ENCODE data around the gene PLPP3.
"Not testable (repeated sequence)": the region's sequence is repeated elsewhere in the genome, so short reads cannot be mapped to it uniquely, and the experiment has no call there.

The PLPP3 gene

DNA sequence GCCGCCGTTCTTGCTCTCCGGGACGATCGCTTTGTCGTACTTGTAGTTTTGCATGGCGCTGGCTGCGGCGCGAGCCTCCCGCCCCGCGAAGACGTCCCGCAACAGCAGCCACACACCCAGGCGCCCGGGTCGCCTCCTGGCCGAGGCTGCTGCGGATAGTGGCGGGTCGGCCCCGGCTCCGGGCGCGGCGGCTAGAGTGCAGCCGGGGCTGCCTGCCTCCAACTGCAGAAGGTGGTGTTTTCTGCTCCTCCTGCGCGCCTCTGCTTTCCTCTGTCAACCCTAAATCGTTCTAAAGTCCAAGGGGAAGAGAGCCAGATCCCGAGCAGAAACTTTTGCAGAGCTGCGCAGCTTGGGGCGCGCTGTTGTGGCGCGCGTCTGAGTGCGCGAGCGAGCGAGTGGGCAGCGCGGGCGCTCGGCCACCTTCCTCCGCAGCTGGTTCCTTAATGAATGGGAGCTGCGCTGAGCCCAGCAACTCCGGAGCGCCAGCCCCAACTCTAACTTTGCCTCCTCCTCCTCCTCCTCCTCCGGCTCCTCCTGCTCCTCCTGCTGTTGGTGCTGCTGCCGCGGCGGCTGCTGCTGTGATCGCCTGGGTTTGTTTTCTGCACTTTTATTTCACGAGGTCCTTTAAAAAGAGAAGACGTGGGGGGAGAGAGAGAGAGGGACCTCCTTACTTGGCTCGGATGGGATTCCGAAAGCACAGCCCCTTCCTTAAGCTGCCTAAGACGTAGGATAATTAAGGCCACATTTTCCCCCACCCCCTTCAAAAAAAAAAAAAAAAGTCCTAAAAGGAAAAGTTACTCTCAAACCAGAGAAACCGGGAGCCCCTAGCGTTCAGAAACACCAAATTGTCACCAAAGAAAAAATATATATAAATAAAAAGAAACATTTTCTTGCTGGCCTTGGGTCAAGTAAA is at the start of gene PLPP3:
TSS of gene PLPP3 (minus strand) at position 601 of the 913 bp plus-strand sequence. CDS start at position 54, 547 bp downstream.
- DNase-seq: no peak

DNA sequence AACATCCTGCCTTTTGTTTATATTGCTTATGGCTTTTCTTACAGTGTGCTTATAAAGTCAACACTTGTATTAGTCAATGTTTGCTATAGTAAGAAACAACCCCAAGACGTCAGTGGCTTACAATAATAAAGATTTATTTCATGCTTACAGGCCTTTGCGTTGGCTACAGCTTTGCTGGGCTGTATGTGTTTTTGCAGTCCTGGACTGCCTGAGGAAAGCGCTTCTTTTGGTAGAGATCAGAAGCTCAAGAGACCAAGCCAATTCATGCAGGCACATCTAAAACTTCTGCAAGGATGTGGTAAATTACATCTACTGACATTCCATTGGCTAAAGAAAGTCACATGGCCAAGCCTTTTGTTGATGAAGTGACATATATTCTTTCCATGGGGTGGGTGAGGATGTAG is 48.3 kb upstream of the PLPP3 start:
- no peak for DNase-seq

DNA sequence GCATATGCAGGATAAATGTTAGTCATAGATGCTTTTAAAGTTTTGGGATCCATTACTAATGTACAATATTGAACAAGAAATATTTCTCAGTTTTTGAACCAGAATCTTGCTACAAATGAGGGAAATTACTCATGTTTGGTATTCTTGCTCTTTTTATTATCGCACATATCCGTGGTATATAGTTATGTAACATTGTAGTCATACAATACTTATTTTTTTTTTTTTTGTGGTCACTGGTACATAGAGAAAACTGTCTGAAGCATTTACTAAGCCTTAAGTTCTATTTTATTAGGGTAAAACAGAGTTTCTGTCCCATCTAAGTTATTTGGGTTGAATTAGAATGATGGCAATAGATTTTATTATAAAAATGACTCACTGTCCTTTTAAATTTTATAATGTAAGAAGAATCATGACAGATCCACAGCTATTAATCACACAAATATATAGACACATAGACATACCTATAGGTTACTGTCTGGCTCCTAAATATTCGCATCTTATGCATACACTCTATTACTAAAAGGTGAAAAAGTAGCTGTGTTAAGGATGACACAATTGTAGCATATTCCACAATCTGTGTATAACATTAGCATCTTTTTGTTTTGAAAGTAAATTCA is 47.8 kb upstream of the PLPP3 start:
- no peak for DNase-seq

DNA sequence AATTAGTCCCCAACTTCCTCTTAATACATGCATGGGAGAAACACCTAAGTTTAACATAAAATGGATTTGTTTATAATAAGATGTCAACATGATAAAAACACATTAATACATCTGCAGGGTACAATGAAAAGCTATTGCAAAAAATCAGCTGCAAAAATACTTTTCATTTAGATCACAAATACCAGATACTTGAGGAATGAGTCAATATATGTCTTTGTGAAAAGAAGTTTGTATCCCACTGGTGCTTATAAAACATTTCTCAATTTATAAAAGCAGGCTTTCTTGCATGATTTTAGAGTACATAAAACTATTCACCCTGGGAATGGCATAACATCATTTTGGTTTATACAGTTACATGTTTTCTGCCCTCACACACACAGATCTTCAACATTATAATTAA is 47.2 kb upstream of the PLPP3 start:
- no peak for DNase-seq

DNA sequence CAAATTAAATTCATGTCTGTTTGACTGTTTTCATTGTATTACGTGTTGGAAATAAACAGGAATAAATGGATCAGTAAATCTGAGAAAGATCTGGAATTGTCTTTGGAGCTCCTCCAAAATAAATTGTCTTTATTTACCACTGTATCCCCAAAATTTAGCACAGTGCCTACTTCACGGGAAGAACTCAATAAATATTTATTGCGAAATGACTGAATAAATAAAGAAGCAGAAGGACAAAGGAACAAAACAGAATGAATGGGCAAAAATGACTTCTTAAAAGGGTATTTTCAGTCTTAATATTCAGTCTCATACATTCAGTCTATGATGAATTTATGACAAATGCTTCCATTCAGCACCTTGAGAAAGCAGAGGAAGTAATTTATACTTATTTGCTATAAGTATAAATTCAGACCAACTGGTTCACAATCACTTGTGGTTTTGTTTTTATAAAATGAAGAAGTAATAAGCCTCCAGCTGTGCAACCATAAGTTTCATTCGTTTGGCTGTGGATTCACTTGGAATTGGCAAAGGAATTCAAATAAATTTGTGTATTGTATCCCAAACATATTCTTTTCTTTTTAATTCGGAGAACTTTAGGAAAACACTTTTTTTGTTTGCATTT is 46.6 kb upstream of the PLPP3 start:
- DNase-seq: no peak

DNA sequence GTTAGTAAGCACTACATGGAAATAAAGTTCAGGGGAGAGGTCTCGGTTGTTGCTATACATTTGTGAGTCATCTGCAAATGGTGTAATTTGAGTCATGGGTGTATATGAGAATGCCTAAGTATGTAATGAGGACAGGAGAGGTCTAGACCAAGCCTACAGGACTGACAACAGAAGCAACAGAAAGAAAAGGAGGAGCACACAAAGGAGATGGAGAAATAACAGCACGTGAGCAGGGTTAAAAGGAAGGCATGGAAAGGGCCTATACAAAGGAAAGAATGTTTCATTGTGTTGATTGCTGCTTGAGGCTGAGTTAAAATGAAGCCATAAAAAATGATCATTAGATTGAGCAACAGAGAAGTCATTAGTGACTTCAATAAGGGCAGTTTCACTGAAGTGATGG is 37.8 kb upstream of the PLPP3 start:
- no peak for DNase-seq

DNA sequence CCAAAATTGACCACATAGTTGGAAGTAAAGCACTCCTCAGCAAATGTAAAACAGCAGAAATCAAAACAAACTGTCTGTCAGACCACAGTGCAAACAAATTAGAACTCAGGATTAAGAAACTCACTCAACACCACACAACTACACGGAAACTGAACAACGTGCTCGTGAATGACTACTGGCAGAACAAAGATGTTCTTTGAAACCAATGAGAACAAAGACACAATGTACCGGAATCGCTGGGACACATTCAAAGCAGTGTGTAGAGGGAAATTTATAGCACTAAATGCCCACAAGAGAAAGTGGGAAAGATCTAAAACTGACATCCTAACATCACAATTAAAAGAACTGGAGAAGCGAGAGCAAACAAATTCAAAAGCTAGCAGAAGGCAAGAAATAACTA is 31.4 kb upstream of the PLPP3 start:
- DNase-seq: not testable (repeated sequence)

DNA sequence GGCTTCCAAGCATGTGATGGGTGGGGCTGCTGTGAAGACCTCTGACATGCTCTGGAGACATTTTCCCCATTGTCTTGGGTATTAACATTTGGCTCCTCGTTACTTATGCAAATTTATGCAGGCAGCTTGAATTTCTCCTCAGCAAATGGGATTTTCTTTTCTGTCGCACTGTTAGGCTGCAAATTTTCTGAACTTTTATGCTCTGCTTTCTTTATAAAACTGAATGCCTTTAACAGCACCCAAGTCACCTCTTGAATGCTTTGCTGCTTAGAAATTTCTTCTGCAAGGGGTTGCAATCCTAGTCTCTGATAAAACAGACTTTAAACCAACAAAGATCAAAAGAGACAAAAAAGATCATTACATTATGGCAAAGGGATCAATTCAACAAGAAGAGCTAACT is 30.7 kb upstream of the PLPP3 start:
- not testable (repeated sequence) for DNase-seq

DNA sequence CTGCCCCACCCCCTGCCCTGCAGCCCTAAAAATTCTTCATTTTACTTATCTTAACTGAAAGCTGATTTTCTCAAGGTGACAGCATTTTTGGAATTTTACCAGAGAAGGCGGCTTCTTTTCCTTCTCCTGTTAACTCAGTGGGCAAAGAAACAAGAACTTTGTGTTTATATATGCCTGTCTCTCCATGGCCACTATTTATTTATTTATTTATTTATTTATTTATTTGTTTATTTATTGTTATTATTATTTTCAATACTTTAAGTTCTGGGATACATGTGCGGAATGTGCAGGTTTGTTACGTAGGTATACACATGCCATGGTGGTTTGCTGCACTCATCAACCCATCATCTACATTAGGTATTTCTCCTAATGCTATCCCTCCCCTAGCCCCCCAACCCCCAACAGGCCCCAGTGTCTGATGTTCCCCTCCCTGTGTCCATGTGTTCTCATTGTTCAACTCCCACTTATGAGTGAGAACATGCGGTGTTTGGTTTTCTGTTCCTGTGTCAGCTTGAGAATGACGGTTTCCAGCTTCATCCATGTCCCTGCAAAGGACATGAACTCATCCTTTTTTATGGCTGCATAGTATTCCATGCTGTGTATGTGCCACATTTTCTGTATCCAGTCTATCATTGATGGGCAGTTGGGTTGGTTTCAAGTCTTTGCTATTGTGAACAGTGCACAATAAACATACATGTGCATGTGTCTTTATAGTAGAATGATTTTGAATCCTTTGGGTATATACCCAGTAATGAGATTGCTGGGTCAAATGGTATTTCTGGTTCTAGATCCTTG is 16.2 kb upstream of the PLPP3 start:
- not testable (repeated sequence) for DNase-seq

DNA sequence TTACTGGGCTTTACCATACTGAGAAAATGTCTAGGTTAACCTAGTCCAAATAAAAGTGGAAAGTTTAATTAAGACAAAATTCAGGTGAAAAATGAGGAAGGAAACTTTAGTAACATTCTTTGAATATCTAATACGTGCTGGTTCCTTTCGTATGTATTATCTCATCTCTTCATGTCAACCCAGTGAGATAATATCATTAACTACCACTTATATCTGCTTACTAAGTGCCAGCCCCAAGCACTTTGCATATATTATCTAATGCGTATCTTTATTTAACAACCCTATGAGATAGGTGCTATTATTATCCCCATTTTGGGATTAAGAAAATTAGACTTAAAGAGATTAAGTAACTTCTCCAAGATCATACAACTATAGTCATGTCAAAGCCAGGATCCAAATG is 12.5 kb upstream of the PLPP3 start:
- no peak for DNase-seq

DNA sequence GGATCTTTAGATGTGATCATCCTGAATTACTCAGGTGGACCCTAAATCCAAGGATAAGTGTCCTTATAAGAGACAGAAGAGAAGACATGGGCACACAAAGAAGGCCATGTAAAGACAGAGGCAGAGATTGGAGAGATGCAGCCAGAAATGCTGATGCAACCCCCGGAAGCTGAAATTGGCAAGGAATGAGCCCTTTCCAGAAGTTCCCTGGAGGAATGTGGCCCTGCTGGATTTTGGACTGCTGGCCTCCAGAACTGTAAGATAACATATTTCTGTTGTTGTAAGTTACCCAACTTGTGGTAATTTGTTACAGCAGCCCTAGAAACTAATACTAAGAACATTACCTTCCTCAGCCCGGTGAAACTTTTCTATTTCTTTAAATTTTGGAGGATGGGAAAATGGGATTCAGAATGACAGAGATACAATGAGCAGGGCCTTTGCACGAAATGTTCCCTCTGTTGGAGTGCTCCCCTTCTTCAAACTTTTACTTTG is 11.2 kb upstream of the PLPP3 start:
- no peak for DNase-seq

DNA sequence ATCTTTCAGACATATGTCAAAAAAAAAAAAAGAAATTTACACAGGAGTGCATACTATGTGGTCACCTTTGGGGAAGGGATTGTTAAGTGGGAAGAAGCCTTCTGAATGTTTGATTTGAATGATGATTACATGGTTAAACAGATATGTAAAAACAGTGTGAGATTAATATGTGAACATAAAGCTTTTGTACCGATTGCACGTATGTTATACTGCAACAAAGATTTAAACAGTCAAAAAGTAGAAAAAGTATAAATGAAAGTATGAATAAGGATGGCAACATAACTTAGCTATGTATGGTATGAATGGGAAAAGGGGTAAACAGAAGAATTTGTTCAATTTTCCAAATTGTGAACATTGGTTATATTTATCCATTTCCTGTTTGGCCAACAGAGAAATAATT is 10.0 kb upstream of the PLPP3 start:
- DNase-seq: no peak

DNA sequence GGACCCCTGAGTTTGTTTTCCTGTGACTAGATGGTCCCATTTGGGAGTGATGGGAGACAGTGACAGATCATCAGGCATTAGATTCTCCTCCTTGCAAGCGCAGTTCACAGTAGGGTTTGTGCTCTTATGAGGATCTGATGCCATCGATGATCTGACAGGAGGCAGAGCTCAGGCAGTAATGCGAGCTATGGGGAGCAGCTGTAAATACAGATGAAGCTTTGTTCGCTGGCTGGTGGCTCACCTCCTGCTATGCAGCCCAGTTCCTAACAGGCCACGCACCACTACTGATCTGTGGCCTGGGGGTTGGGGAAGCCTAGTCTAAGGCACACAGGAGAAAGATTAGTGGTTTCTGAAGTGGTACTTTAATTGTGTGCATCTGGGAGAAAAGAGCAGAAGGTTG is 7.1 kb upstream of the PLPP3 start:
- DNase-seq: no peak

DNA sequence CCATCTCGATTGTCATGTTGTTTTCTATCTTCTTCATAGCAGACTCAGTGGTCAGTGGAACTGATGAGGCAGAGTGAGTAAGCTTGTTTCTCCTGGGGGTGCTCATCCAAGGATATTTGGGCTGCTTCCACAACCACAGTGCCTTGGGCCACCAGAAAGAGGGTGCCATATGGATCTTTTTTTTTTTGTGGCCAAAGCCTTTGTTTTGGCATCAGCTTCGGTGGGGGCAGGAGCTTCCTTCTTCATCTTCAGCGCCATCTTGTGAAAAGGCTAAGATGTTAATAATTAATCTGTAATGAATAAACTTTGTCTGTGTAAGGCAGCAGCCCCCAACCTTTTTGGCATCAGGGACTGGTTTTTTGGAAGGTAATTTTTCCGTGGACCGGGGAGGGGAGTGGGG is 6.6 kb upstream of the PLPP3 start:
- no peak for DNase-seq

DNA sequence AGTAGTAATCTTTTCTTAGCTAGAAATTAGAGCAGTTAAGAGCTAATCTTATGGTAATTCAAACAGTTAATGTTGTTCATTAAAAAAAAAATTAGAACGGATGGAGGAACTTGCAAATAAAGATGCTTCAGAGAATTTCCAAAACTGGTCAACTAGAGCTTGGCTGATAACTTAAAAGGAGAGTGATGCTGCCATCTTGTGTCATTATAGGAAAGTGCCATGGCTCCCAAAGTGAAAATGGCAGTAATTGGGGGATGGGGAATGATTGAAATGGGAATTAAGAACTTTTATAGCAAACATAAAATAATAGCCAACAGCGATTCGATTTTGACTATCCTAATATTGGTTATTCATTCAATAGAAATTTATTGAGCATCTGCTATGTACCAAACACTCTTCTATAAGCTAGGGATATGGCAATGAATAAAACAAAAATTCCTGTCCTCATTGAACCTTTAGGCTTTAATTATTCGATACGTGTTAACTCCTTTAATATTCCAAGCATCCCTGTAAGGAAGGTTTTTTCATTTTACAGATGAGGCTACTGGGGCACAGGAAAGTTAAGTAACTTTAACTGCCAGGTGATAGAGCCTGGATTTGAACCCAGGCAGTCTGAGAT is 5.7 kb upstream of the PLPP3 start:
- DNase-seq: no peak

DNA sequence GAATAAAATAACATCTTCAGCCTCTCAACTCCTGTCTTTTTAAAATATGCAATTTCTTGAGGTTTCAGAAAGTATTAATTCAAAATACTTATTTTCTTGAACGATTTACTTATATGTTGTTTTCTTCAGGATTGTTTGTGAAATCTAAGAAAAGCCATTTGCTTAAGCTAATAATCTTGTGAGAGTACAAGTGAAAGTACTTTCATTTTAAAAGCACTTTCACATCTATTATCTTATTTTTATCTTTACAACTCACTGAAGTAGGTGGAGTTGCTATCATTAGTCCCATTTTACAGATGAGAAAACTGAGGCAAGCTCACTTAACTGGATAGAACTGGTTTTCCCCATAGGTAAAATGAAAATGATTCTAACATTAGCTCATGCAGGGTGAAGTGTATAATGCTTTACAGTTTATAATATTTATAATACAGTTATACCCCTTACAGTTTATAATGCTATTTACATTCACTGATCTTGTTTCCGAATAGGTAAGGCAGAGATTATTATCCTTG is 4.7 kb upstream of the PLPP3 start:
- no peak for DNase-seq

DNA sequence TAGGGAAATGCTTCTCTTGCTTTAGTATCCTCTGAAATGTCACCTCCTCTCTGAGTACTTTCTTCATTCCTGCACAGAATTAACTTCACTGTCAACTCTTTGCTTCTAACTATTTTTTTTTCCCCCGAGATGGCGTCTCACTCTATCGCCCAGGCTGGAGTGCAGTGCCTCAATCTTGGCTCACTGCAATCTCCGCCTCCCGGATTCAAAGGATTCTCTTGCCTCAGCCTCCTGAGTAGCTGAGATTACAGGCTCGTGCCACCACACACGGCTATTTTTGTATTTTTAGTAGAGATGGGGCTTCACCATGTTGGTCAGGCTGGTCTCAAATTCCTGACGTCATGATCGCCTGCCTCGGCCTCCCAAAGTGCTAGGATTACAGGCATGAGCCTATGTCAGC is 1.4 kb upstream of the PLPP3 start:
- no peak for DNase-seq

DNA sequence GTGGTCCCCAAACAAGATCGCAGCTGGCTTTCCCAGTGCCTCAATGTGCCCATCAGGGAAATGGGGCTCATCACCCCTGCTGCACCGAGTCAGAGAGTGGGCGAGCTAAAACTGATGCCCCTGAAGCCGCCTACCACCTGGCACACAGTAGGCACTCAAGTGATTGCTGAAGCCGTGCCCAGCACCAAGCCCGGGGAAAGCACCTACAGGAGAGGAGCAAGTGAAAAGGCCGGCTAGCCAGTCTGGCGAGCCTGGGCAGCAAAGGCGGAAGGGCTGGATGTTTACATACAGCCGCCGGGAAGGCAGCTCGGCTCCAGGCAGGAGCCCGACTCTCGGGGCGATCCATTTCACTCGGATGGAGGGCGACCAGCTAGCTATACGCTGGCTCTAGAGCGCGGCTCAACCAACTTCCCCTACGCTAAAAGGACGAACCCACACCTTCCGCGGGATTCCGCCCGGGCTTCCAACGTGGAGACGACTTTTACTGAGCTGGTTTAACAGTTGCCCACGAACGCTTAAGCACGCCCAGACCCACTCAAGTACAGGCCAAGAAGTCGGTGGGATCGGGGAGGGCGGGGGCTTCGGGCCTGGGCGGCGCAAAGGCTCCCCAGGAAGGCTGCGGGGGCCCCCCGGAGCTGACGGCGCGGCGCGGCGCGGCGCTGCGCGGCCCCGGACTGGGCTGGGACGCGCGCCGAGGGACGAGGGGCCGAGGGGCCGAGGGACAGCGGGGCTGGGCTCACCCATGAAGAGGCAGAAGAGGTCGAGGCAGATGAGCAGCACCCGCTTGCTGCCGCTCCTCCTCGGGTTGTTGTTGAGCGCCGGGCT is 1.0 kb downstream of the PLPP3 start:
- no peak for DNase-seq

DNA sequence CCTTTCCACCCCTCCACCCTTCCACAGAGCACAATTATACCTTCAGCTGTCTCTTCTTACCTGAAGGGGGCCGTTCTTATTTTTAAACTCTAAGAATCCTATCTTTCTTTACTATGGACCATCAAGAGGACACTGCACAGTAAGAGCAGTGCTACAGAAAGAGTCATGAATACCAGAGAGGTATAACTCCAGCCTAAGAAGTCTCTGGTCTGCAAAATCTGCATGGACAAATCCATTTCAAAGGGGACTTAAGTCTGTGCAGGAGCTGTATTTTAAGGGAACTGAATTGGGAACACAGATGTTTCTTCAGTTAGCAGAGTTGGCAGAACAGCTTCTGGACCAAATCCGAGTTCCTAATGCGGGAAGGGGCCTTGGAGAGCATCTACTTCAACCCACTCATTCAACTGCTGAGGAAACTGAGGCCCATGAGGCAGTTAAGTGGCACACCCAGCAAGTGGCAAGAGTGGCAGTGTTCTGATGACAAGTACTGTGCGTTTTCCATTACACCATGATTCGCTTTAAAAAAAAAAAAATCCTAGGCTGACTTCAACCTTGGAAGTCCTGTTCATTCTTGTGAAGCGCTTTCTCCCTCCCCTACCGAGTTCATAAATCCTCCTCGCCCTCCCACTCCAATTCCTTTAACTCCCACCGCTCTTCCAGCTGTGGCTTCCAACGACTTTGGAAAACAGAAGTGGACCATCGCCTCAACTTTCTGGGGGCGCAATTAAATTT is 1.8 kb downstream of the PLPP3 start:
- DNase-seq: no peak

DNA sequence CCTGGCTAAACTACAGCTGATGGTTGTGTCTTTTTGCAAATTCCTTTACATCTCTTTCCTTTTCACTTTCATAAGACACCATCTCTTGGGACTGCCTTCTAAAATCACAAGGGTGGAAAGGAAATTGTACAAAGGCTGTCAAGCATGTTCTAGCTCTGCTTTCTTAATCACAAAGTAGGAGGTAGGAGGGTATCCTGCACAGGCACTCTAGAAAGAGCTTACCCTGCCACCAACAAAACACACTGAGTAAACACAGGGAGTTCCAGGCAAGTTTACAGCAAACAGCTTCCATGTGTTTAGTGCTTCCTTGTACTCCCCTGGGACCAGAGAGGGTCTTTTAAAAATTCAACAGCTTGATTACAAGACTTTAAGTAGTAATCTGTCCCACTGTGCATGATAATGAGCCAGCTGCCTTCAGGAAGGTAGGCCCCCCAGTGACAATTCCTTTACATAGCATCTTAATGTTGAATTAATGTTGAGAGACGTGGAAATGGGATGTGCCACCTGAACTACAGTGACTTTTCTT is 2.4 kb downstream of the PLPP3 start:
- DNase-seq: no peak
